Ascending aorta (tissue), 2 donors: Measurements from ENCODE around the gene TCOF1. TPM values are rescaled to one million over a fixed set of nuclear protein-coding genes. Genes with fewer than 3 reads are reported as not detected.

Experiments
- DNase-seq, 2 donors: peaks; one replicate each; pipeline ENCODE4 v3.0.0-alpha.2; 2019; ENCODE audit warnings: low spot score in 2 of 2
- H3K27ac ChIP-seq, 2 donors: fragments of 200-600 bp; sonication (generic); one replicate each; pipeline ENCODE4 v1.5.1; 2016 to 2017; ENCODE audit warnings: mild to moderate bottlenecking in 1 of 2
- H3K27me3 ChIP-seq: fragments of 200-600 bp; sonication (generic); one replicate; pipeline ENCODE4 v1.5.1; 2017
- H3K36me3 ChIP-seq, 2 donors: fragments of 200-600 bp; sonication (generic); one replicate each; pipeline ENCODE4 v1.5.1; 2016
- H3K4me1 ChIP-seq, 2 donors: fragments of 200-600 bp; sonication (generic); one replicate each; pipeline ENCODE4 v1.5.1; 2016 to 2017; ENCODE audit warnings: mild to moderate bottlenecking in 1 of 2
- H3K4me3 ChIP-seq, 2 donors: fragments of 200-600 bp; sonication (generic); one replicate each; pipeline ENCODE4 v1.5.1; 2016 to 2017; ENCODE audit warnings: mild to moderate bottlenecking in 1 of 2
- H3K9me3 ChIP-seq, 2 donors: fragments of 200-600 bp; sonication (generic); one replicate each; pipeline ENCODE4 v1.5.1; 2016
- CTCF ChIP-seq, 3 experiments: fragments of 200-600 bp in 2 of 3; fragments of 450-650 bp in 1 of 3; sonication (generic) in 2 of 3; IDR thresholded peaks; one replicate each; pipeline ENCODE4 v1.5.1; 2016 to 2019; ENCODE audit warnings: antibody characterized with exemption in 3 of 3, mild to moderate bottlenecking in 1 of 3, moderate library complexity in 1 of 3
- intact Hi-C: fragments of 100-400 bp; cut with DNase I; formaldehyde crosslinking; loops from one replicate; pipeline ENCODE4 v1.15.1; 2023
- total RNA-seq: library from RNA; depleted of rRNA; stranded (reverse); fragments of >200 nt; gene quantifications from one replicate; pipeline ENCODE4 v1.1.0, GENCODE V29; 2016

TCOF1 gene
- total RNA-seq, 1 donor from 2014 or later, result 31.4 TPM

- H3K36me3 ChIP-seq, result peaks cover 39 to 87% of the 10 kb centered on the region in 2 donors
- no peak for TF ChIP-seq CTCF (IDR thresholded peaks at IDR 0.05)
These were observed 40.6 kb downstream of the TCOF1 start for GRCh38 chr5:150397782-150398721.

DNA sequence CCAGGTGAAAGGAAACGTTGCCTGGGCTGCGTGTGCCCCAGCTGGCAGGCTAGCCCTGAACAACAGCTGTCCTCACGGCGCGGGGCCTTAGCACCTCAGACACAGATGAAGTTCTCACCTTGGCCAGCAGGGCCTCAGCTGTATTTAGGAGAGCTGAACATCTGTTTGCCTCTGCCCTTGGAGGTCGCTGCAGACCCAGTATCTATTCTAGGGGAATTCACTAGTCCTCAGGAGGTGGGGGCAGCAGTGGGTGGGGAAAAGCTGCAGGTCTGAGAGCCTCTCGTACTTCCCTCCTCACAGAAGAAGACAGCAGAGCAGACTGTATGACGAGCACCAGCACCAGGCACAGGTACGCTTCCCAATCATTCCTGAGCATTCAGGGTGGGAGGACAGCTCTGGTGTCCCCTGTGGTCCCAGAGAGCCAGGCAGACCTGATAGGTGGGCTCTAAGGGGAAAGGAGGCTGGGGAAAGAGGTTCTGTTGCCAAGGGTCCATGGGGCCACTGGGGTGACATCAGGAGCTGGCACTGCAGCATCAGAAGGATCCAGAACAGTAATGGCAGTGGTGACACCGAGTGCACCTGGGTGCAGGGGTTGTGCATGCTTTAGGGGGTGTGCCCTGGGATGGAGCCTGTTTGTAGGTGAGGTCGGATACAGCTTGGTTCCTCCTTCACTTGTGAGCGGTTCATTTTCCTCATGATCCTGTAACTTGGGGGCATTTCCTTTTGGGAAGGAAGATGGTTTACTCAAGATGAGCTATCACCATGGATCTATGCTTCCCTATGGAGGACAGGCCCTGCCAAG lies 41.4 kb downstream of the TCOF1 start:
- no peaks in the 10 kb centered on the region for H3K9me3 ChIP-seq
- intact Hi-C loops, result loop anchor here (5.0 kb wide), 1 partner anchor 38 kb away; no protein-coding TSS in a partner anchor
- peak in 1 of 3 experiments; percentile 5 for TF ChIP-seq CTCF (IDR thresholded peaks at IDR 0.05)
- no peaks in the 10 kb centered on the region for H3K4me1 ChIP-seq
- H3K27ac ChIP-seq, result no peak overlapping the region
- DNase-seq, result no peak
- H3K4me3 ChIP-seq, result no peak overlapping the region
- peaks cover 33 to 85% of the 10 kb centered on the region in 2 donors for H3K36me3 ChIP-seq
- H3K27me3 ChIP-seq, result no peaks in the 10 kb centered on the region

More at GRCh38 chr5:150397782-150398721, 40.6 kb downstream of the TCOF1 start:
- DNase-seq, result no peak
- Histone ChIP-seq H3K27ac (no peak overlapping the region), H3K9me3 (no peaks in the 10 kb centered on the region), H3K4me3 (no peak overlapping the region), H3K27me3 (no peaks in the 10 kb centered on the region), H3K4me1 (no peaks in the 10 kb centered on the region)
- intact Hi-C loops, result loop anchor here (5.0 kb wide), 1 partner anchor 39 kb away; no protein-coding TSS in a partner anchor

GRCh38 chr5:150399524-150400211 lies 42.2 kb downstream of the TCOF1 start:
- Histone ChIP-seq H3K9me3 (no peaks in the 10 kb centered on the region), H3K27ac (no peak overlapping the region), H3K4me3 (no peak overlapping the region), H3K27me3 (no peaks in the 10 kb centered on the region), H3K4me1 (no peaks in the 10 kb centered on the region), H3K36me3 (peaks cover 35 to 77% of the 10 kb centered on the region in 2 donors)
- intact Hi-C loops, result loop anchor here (5.0 kb wide), 1 partner anchor 38 kb away; no protein-coding TSS in a partner anchor
- DNase-seq, result no peak
- TF ChIP-seq CTCF (IDR thresholded peaks at IDR 0.05), result no peak

DNA sequence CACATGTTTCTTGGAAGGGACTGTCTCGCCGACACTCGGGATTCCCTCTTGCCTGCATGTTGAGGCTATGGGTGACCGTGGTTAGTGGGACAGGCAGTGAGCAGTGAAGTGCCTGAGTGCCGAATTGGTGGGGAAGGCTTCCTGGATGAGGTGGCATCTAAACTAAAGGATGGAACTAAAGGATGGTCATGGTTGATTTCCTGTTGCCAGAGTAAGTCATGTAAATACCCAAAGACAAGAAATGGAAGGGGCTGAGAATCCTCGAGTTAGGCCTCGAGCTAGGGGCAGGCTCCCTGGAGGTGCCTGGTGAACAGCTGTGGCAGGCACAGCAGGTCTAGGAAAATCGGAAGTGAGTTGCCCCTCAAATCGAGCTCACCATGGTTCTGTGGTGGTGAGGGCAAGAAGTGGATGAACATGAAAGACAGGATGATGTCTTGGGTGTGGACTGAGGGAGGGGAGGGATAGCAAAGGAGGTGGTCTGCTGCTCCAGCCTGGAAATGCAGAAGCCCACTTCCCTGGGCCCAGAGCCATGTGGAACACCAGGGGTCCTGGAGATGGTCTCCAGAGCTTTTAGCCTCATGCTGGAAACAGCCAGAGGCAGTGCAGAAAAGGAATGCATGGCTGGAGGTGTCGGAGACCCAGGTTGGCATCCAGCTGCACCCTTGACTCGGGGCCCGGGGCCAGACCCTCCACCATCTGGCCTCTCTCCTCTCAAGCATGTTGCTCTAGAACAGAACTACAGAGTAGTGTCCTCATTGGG lies 43.0 kb downstream of the TCOF1 start:
- no peak overlapping the region for H3K27ac ChIP-seq
- intact Hi-C loops, result no loop called here
- TF ChIP-seq CTCF (IDR thresholded peaks at IDR 0.05), result no peak
- H3K36me3 ChIP-seq, result peaks cover 35 to 70% of the 10 kb centered on the region in 2 donors
- no peaks in the 10 kb centered on the region for H3K4me1 ChIP-seq
- H3K27me3 ChIP-seq, result no peaks in the 10 kb centered on the region
- DNase-seq, result no peak
- no peaks in the 10 kb centered on the region for H3K9me3 ChIP-seq
- no peak overlapping the region for H3K4me3 ChIP-seq

- no peaks in the 10 kb centered on the region for H3K27me3 ChIP-seq
- peaks cover 35 to 65% of the 10 kb centered on the region in 2 donors for H3K36me3 ChIP-seq
- H3K9me3 ChIP-seq, result no peaks in the 10 kb centered on the region
- no peak for DNase-seq
- H3K27ac ChIP-seq, result no peak overlapping the region
- no peak for TF ChIP-seq CTCF (IDR thresholded peaks at IDR 0.05)
- no peak overlapping the region for H3K4me3 ChIP-seq
- intact Hi-C loops, result no loop called here
- no peaks in the 10 kb centered on the region for H3K4me1 ChIP-seq
These were observed 43.5 kb downstream of the TCOF1 start for GRCh38 chr5:150401076-150401375.
